K562 (cell line): ENCODE measurements around the gene HOXA11.

Source experiments
- ELF4 ChIP-seq: fragments of 450-650 bp; formaldehyde crosslinking; IDR thresholded peaks from 2 replicates; pipeline ENCODE4 v1.4.0; 2022; ENCODE audit warnings: missing genetic modification characterization
- EP300 ChIP-seq: IDR thresholded peaks from 2 replicates; pipeline ENCODE4 v1.6.1; 2012; ENCODE audit warnings: low read length, improper control_type of control experiment
- EZH2 ChIP-seq: IDR thresholded peaks from 2 replicates; pipeline ENCODE4 v1.6.1; 2012; ENCODE audit warnings: low read depth, mild to moderate bottlenecking, inconsistent platforms, low read length, borderline replicate concordance
- MAFK ChIP-seq: IDR thresholded peaks from 2 replicates; pipeline ENCODE4 v1.6.1; 2011; ENCODE audit warnings: low read length, improper control_type of control experiment
- SIRT6 ChIP-seq: IDR thresholded peaks from one replicate; pipeline ENCODE4 v1.6.1; 2012; ENCODE audit warnings: low read depth, mild to moderate bottlenecking, control low read depth, inconsistent platforms, low read length, moderate library complexity
- ZNF274 ChIP-seq: IDR thresholded peaks from 2 replicates; pipeline ENCODE4 v1.6.1; 2011; ENCODE audit warnings: low read depth, mild to moderate bottlenecking, low read length, moderate library complexity, borderline replicate concordance

- TF ChIP-seq ZNF274: no peak
- no peak for TF ChIP-seq MAFK
- TF ChIP-seq EZH2: no peak
- TF ChIP-seq SIRT6: no peak
- TF ChIP-seq ELF4 (CRISPR knock-in tag): no peak
- no peak for TF ChIP-seq EP300
These were observed 39.0 kb upstream of the HOXA11 start for GRCh38 chr7:27223941-27224575.
